Liver (tissue), 9 donors: ENCODE measurements around the gene CLDN8. TPM values are rescaled to one million over a fixed set of nuclear protein-coding genes. Genes with fewer than 3 reads are reported as not detected.

Source experiments
- DNase-seq: peaks from one replicate; pipeline ENCODE4 v3.0.0-alpha.2; 2017; ENCODE audit warnings: low spot score
- H3K27ac ChIP-seq, 2 donors: one replicate each; pipeline ENCODE4 v1.7.0; 2013; ENCODE audit warnings: inconsistent platforms in 2 of 2, low read length in 2 of 2, control low read depth in 1 of 2, low read depth in 1 of 2, mild to moderate bottlenecking in 1 of 2
- H3K27me3 ChIP-seq, 4 donors: one replicate each; pipeline versions ENCODE4 v1.6.1 to v1.7.0; 2013; ENCODE audit warnings: low read length in 3 of 4, inconsistent platforms in 1 of 4, mild to moderate bottlenecking in 1 of 4, moderate library complexity in 1 of 4; ENCODE audit not compliant: control insufficient read depth in 4 of 4, insufficient read depth in 4 of 4
- H3K36me3 ChIP-seq, 4 donors: one replicate each; pipeline versions ENCODE4 v1.6.1 to v1.7.0; 2013; ENCODE audit warnings: low read length in 3 of 4, mild to moderate bottlenecking in 3 of 4, low read depth in 1 of 4, moderate library complexity in 1 of 4; ENCODE audit not compliant: control insufficient read depth in 4 of 4, insufficient read depth in 3 of 4
- H3K4me1 ChIP-seq, 4 donors: one replicate each; pipeline versions ENCODE4 v1.6.1 to v1.7.0; 2013; ENCODE audit warnings: low read length in 3 of 4, mild to moderate bottlenecking in 3 of 4, moderate library complexity in 1 of 4; ENCODE audit not compliant: control insufficient read depth in 4 of 4, insufficient read depth in 4 of 4
- H3K4me3 ChIP-seq, 3 donors: one replicate each; pipeline versions ENCODE4 v1.6.1 to v1.7.0; 2013; ENCODE audit warnings: low read length in 3 of 3, control low read depth in 1 of 3, low read depth in 1 of 3, mild to moderate bottlenecking in 1 of 3
- H3K9ac ChIP-seq, 2 donors: one replicate each; pipeline ENCODE4 v1.7.0; 2013; ENCODE audit warnings: low read length in 2 of 2, mild to moderate bottlenecking in 2 of 2, moderate library complexity in 2 of 2, control low read depth in 1 of 2, low read depth in 1 of 2
- H3K9me3 ChIP-seq, 4 donors: one replicate each; pipeline versions ENCODE4 v1.6.1 to v1.7.0; 2013; ENCODE audit warnings: low read length in 3 of 4; ENCODE audit not compliant: control insufficient read depth in 4 of 4
- EGR1 ChIP-seq, 2 donors: IDR thresholded peaks; 2 replicates each; pipeline ENCODE4 v1.6.1; 2016 to 2018; ENCODE audit warnings: antibody characterized with exemption in 2 of 2, low read depth in 2 of 2
- FOXA1 ChIP-seq: IDR thresholded peaks from 2 replicates; pipeline ENCODE4 v1.6.1; 2016; ENCODE audit warnings: antibody characterized with exemption
- GABPA ChIP-seq, 2 donors: IDR thresholded peaks in 1 of 2; conservative IDR thresholded peaks in 1 of 2; 2 replicates each; pipeline ENCODE4 v1.6.1; 2016; ENCODE audit warnings: antibody characterized with exemption in 2 of 2, mild to moderate bottlenecking in 1 of 2, moderate library complexity in 1 of 2
- HNF4A ChIP-seq, 2 donors: conservative IDR thresholded peaks; 2 replicates each; pipeline ENCODE4 v1.6.1; 2016; ENCODE audit warnings: antibody characterized with exemption in 2 of 2, mild to moderate bottlenecking in 2 of 2
- HNF4G ChIP-seq: IDR thresholded peaks from 2 replicates; pipeline ENCODE4 v1.6.1; 2016; ENCODE audit warnings: antibody characterized with exemption
- JUND ChIP-seq, 2 donors: IDR thresholded peaks; 2 replicates each; pipeline ENCODE4 v1.6.1; 2016; ENCODE audit warnings: antibody characterized with exemption in 2 of 2
- RXRA ChIP-seq, 2 donors: IDR thresholded peaks; 2 replicates each; pipeline ENCODE4 v1.6.1; 2017 to 2018; ENCODE audit warnings: antibody characterized with exemption in 2 of 2, mild to moderate bottlenecking in 1 of 2
- SP1 ChIP-seq: IDR thresholded peaks from 2 replicates; pipeline ENCODE4 v1.6.1; 2018; ENCODE audit warnings: antibody characterized with exemption, mild to moderate bottlenecking
- TAF1 ChIP-seq: conservative IDR thresholded peaks from 2 replicates; pipeline ENCODE4 v1.6.1; 2016; ENCODE audit warnings: antibody characterized with exemption, mild to moderate bottlenecking
- YY1 ChIP-seq: IDR thresholded peaks from 2 replicates; pipeline ENCODE4 v1.6.1; 2016; ENCODE audit warnings: antibody characterized with exemption, mild to moderate bottlenecking
- WGBS: extraction: QIAGEN DNeasy Blood & Tissue Kit; methylation state at CpG from one replicate; pipeline ENCODE4 v1.1.7; 2013; 5-methylcytosine and 5-hydroxymethylcytosine counted together
- polyA plus RNA-seq, 2 donors: library from polyadenylated mRNA; stranded (reverse) in 1 of 2; unstranded in 1 of 2; fragments of 200-250 nt in 1 of 2; fragments of >200 nt in 1 of 2; fragmentation: Nextera tagmentation in 1 of 2; extraction: Ambion mirVana in 1 of 2; gene quantifications; one replicate each; pipeline versions ENCODE4 v1.2.1 to v1.2.3, GENCODE V29; 2013 to 2015
- total RNA-seq, 2 donors: library from RNA; depleted of rRNA; stranded (reverse); fragments of >200 nt; gene quantifications; one replicate each; pipeline ENCODE4 v1.2.3, GENCODE V29; 2014
- TF ChIP-seq, protein P1 (sequence below): fragments of 150-350 bp; IDR thresholded peaks from 2 replicates; pipeline ENCODE4 v1.5.1; 2017; ENCODE audit warnings: improper control_type of control experiment, low read depth, low read length; ENCODE audit not compliant: missing input control
- TF ChIP-seq, protein P2 (sequence below): IDR thresholded peaks from 2 replicates; pipeline ENCODE4 v1.6.1; 2016; ENCODE audit warnings: antibody characterized with exemption
- TF ChIP-seq, protein P3 (sequence below): IDR thresholded peaks from 2 replicates; pipeline ENCODE4 v1.6.1; 2016; ENCODE audit warnings: antibody characterized with exemption
- donor health status: healthy.
- donor health status: healthy.
- donor health status: healthy.
- donor health status: healthy.
- donor health status: healthy.

CLDN8 gene
- total and polyA plus RNA-seq, 4 donors: 0.10 TPM; not detected in 3

DNA sequence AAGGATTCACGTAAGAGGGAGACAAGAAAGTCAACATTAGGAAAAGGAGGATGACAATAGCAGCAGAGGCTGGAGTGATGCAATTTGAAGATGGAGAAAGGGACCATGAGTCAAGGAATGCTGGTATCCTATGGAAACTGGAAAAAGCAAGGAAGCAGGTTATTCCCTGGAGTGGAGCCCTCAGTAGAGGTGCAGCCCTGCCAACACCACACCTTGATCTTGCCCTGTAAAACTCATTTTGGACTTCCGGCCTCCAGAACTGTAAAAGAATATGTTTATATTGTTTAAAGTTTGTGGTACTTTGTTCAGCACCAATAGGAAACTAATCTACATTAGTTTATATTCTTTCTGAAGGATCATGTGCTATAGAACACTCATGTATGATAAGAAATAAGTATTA lies 29.7 kb downstream of the CLDN8 start (continued):
- TF ChIP-seq, protein P1, sequence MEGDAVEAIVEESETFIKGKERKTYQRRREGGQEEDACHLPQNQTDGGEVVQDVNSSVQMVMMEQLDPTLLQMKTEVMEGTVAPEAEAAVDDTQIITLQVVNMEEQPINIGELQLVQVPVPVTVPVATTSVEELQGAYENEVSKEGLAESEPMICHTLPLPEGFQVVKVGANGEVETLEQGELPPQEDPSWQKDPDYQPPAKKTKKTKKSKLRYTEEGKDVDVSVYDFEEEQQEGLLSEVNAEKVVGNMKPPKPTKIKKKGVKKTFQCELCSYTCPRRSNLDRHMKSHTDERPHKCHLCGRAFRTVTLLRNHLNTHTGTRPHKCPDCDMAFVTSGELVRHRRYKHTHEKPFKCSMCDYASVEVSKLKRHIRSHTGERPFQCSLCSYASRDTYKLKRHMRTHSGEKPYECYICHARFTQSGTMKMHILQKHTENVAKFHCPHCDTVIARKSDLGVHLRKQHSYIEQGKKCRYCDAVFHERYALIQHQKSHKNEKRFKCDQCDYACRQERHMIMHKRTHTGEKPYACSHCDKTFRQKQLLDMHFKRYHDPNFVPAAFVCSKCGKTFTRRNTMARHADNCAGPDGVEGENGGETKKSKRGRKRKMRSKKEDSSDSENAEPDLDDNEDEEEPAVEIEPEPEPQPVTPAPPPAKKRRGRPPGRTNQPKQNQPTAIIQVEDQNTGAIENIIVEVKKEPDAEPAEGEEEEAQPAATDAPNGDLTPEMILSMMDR: no peak
- TF ChIP-seq FOXA1: no peak
- TF ChIP-seq SP1: no peak
- no peak for TF ChIP-seq YY1
- TF ChIP-seq HNF4G: no peak

DNA sequence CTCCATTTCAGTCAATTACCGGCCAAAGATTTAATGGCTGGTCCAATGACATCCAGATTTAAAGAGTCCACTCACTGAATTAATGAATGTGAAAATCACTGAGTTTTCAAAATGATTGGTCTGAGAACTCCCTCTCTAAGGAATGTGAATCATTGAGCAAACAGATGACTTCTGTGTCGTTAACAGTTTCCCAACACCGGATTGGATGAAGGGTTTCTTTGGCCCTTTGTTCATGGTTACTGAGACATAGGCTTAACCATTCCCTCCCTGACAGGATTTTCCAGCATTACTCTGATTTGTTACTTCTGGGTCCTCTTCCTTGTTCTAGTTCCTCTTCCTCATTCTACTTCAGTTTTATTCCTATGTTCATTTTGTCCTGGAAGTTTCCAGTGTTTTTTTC lies 47.8 kb downstream of the CLDN8 start:
- Histone ChIP-seq H3K36me3 (no peaks in the 10 kb centered on the region), H3K27ac (no peak overlapping the region), H3K27me3 (peaks cover 0 to 4% (median 0%) of the 10 kb centered on the region in 4 donors), H3K9ac (no peak overlapping the region), H3K4me1 (no peaks in the 10 kb centered on the region), H3K9me3 (no peaks in the 10 kb centered on the region), H3K4me3 (no peak overlapping the region)
- 77% methylated on average over 3 of the region's 3 CpGs for WGBS
- no peak for DNase-seq
- TF ChIP-seq YY1 (no peak), JUND (IDR thresholded peaks at IDR 0.05) (no peak), GABPA (IDR thresholded peaks at IDR 0.05 in 1 of 2, conservative IDR thresholded peaks at IDR 0.05 in 1 of 2) (no peak), EGR1 (IDR thresholded peaks at IDR 0.05; ENCODE audit: low read depth in 2 of 2) (no peak), RXRA (IDR thresholded peaks at IDR 0.05) (no peak)

DNA sequence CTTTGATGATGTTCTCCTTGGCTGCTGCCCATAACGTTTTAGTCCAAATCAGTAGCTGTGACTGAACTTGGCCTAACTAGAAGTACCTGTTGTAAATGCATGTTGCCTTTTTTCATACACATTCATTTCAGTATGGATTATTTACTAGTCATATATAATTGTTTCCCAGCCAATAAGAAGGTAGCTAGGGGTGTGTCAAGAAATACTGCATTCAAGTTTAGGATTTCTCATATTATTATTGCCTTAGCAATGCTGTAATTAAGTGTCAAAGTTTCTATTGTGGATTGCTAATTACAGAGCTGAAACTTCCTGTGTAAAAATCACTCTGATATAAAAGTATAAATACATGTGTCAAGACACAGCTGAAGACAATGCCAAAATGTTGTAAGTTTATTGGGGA lies 49.2 kb downstream of the CLDN8 start, which contains the start of gene CLDN17:
TSS of gene CLDN17 (minus strand) at position 101 of the 400 bp plus-strand sequence. CDS start 188 bp downstream, outside the sequence.
- H3K27me3 ChIP-seq: peaks cover 0 to 4% (median 0%) of the 10 kb centered on the region in 4 donors
- 53% methylated on average over 1 of the region's 1 CpG for WGBS
- H3K27ac ChIP-seq: no peak within 1 kb of the TSS
- no peaks in the 10 kb centered on the region for H3K9me3 ChIP-seq
- DNase-seq: no peak
- H3K4me1 ChIP-seq: no peaks in the 10 kb centered on the region
- TF ChIP-seq, protein P2, sequence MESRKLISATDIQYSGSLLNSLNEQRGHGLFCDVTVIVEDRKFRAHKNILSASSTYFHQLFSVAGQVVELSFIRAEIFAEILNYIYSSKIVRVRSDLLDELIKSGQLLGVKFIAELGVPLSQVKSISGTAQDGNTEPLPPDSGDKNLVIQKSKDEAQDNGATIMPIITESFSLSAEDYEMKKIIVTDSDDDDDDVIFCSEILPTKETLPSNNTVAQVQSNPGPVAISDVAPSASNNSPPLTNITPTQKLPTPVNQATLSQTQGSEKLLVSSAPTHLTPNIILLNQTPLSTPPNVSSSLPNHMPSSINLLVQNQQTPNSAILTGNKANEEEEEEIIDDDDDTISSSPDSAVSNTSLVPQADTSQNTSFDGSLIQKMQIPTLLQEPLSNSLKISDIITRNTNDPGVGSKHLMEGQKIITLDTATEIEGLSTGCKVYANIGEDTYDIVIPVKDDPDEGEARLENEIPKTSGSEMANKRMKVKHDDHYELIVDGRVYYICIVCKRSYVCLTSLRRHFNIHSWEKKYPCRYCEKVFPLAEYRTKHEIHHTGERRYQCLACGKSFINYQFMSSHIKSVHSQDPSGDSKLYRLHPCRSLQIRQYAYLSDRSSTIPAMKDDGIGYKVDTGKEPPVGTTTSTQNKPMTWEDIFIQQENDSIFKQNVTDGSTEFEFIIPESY: no peak
- no peak for TF ChIP-seq FOXA1
- TF ChIP-seq RXRA (IDR thresholded peaks at IDR 0.05): no peak
- TF ChIP-seq HNF4A (conservative IDR thresholded peaks at IDR 0.05): no peak
- no peak for TF ChIP-seq EGR1 (IDR thresholded peaks at IDR 0.05; ENCODE audit: low read depth in 2 of 2)
- TF ChIP-seq, protein P3, sequence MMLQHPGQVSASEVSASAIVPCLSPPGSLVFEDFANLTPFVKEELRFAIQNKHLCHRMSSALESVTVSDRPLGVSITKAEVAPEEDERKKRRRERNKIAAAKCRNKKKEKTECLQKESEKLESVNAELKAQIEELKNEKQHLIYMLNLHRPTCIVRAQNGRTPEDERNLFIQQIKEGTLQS: no peak
- TF ChIP-seq TAF1: no peak
- TF ChIP-seq, protein P1: no peak
- TF ChIP-seq SP1: no peak
- H3K4me3 ChIP-seq: no peak within 1 kb of the TSS
- H3K36me3 ChIP-seq: no peaks in the 10 kb centered on the region
- H3K9ac ChIP-seq: no peak within 1 kb of the TSS
